LNCAP (cell line): ENCODE measurements around the gene DDAH1.

ENCODE experiments used
- CTCF ChIP-seq: fragments of 450-650 bp; IDR thresholded peaks from 2 replicates; pipeline ENCODE4 v1.5.1; 2017; ENCODE audit warnings: mild to moderate bottlenecking

DDAH1 gene

GRCh38 chr1:85279458-85280080 lies 185.4 kb downstream of the DDAH1 start:
- no peak for TF ChIP-seq CTCF

- no peak for TF ChIP-seq CTCF
These were observed 186.1 kb downstream of the DDAH1 start for GRCh38 chr1:85278853-85279314.

- TF ChIP-seq CTCF: no peak
These were observed 187.2 kb downstream of the DDAH1 start for GRCh38 chr1:85277802-85278201.

- TF ChIP-seq CTCF: no peak
These were observed 187.8 kb downstream of the DDAH1 start for GRCh38 chr1:85276978-85277639.

GRCh38 chr1:85276215-85276977 lies 188.6 kb downstream of the DDAH1 start, which contains the start of gene BCL10:
BCL10 (minus strand) TSS chr1:85276632; CDS start chr1:85276352, 280 bp downstream.
- no peak for TF ChIP-seq CTCF

- TF ChIP-seq CTCF: no peak
These were observed 189.2 kb downstream of the DDAH1 start for GRCh38 chr1:85275701-85276214.

- no peak for TF ChIP-seq CTCF
These were observed 189.9 kb downstream of the DDAH1 start for GRCh38 chr1:85274969-85275453.
